ENCODE measurements around the gene FMNL2. TPM values are rescaled to one million over a fixed set of nuclear protein-coding genes. Genes with fewer than 3 reads are reported as not detected.

Gene FMNL2
- total and polyA plus RNA-seq, 2 experiments from 2014 or later = 16.5 to 45.4 TPM

DNA sequence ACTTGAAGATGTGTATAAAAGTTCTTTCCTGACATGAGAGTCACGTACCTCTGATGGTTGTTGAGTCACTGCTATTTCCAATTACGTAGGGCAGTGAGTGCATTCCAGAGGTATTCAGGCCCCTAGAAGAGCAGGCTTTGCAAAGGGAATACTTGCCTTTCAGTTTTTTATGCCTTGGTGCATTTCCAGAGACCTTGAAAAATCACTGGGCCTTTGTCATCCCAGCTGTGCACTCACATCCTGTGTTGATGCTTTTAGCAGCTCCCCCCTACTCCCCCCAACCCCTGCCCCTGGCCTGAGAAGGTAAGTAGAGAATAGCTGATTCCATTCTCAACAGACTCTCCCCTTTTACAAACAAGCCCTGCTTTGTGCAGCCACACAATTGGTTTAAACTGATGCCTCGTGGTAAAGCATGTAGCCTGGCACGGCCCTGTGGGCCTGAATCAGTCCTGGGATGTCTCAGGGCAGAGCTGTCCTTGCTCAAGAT, 208.1 kb downstream of the FMNL2 start:
- DNase-seq (ENCODE audit: low spot score) (peak; percentile 54), ATAC-seq (peak; percentile 62)
- H3K36me3 ChIP-seq (ENCODE audit: insufficient read depth) = no peaks in the 10 kb centered on the region
- no peaks in the 10 kb centered on the region for H3F3A ChIP-seq (replicated peaks; ENCODE audit: low read depth)
- H3K4me3 ChIP-seq = no peak overlapping the region
- Mint-ChIP-seq H3K4me1 (peaks cover 23% of the 10 kb centered on the region; the same call in 2 of the 3 replicates), H3K27ac (peak overlapping the region; percentile 72; the same call in 1 of the 2 replicates), H3K4me3 (no peak overlapping the region), H3K36me3 (ENCODE audit: low read depth) (no peaks in the 10 kb centered on the region; the same call in 2 of the 3 replicates), H3K27me3 (ENCODE audit: insufficient read depth, low read depth, poor library complexity) (peaks cover 5% of the 10 kb centered on the region), H3K9me3 (no peaks in the 10 kb centered on the region)
- no peaks in the 10 kb centered on the region for H3K9me2 ChIP-seq (ENCODE audit: insufficient read depth)
- H3K27me3 ChIP-seq (ENCODE audit: insufficient read depth) = no peaks in the 10 kb centered on the region
- peaks cover 16% of the 10 kb centered on the region for H3K79me2 ChIP-seq (replicated peaks; ENCODE audit: insufficient read depth)
- H4K20me1 ChIP-seq (replicated peaks; ENCODE audit: insufficient read depth) = peaks cover 4% of the 10 kb centered on the region; the same call in 1 of the 2 replicates
- no peak for TF ChIP-seq REST (IDR thresholded peaks at IDR 0.05; ENCODE audit: unreplicated experiment)
- no peak for TF ChIP-seq EZH2phosphoT487 (IDR thresholded peaks at IDR 0.05; ENCODE audit: unreplicated experiment)
- no peak for TF ChIP-seq CTCF (conservative IDR thresholded peaks at IDR 0.05; ENCODE audit: low read depth in 2 of 2)
- no peak for TF ChIP-seq EZH2 (IDR thresholded peaks at IDR 0.05; ENCODE audit: low read depth, unreplicated experiment)
- no peak for TF ChIP-seq STAT1 (IDR thresholded peaks at IDR 0.05; ENCODE audit: unreplicated experiment)
- no peak for TF ChIP-seq CREB1 (CRISPR knock-in tag; IDR thresholded peaks at IDR 0.05; ENCODE audit: low read depth)
- no peak for TF ChIP-seq JUNB (IDR thresholded peaks at IDR 0.05; ENCODE audit: unreplicated experiment)
- no peak for TF ChIP-seq ZNF331 (CRISPR knock-in tag; IDR thresholded peaks at IDR 0.05; ENCODE audit: low read depth)
- TF ChIP-seq ETS1 (IDR thresholded peaks at IDR 0.05) = no peak
- no peak for TF ChIP-seq POLR2AphosphoS5 (IDR thresholded peaks at IDR 0.05; ENCODE audit: low read depth)
- TF ChIP-seq ZNF462 (CRISPR knock-in tag; IDR thresholded peaks at IDR 0.05) = no peak
- H2AFZ ChIP-seq = no peak overlapping the region
- peaks cover 22% of the 10 kb centered on the region; the same call in 1 of the 2 replicates for H3K4me1 ChIP-seq (ENCODE audit: insufficient read depth)
- H3K27ac ChIP-seq (ENCODE audit: low read depth) = peak overlapping the region; percentile 64
- 0 out of 2 replicates have a peak overlapping the region, but pooled peaks have one; percentile 23 for H3K4me2 ChIP-seq
